SK-N-MC (cell line): Measurements from ENCODE around the gene ADSS2.
"Not testable (repeated sequence)": the region's sequence is repeated elsewhere in the genome, so short reads cannot be mapped to it uniquely, and the experiment has no call there.

Source experiments
- DNase-seq: peaks from one replicate; pipeline ENCODE4 v3.0.0-alpha.2; 2011; ENCODE audit warnings: low read depth, low spot score
- H3K27ac ChIP-seq: fragments of 200-600 bp; sonication (generic); 2 replicates; pipeline ENCODE4 v1.5.1; 2016; ENCODE audit warnings: mixed run types
- H3K36me3 ChIP-seq: fragments of 200-600 bp; sonication (generic); 2 replicates; pipeline ENCODE4 v1.6.1; 2017; ENCODE audit warnings: antibody characterized with exemption, low read length, mixed read lengths; ENCODE audit not compliant: insufficient read depth
- H3K4me3 ChIP-seq: fragments of 200-600 bp; sonication (generic); 2 replicates; pipeline ENCODE4 v1.5.1; 2016
- H3K9ac ChIP-seq: fragments of 200-600 bp; sonication (generic); 2 replicates; pipeline ENCODE4 v1.8.0; 2017; ENCODE audit warnings: mixed run types, mixed read lengths; ENCODE audit not compliant: insufficient read length
- H3K9me3 ChIP-seq: fragments of 200-600 bp; sonication (generic); 2 replicates; pipeline ENCODE4 v1.6.1; 2017; ENCODE audit warnings: low read depth, mild to moderate bottlenecking, antibody characterized with exemption, low read length, moderate library complexity, mixed read lengths
- EZH2 ChIP-seq: fragments of 200-600 bp; sonication (generic); IDR thresholded peaks from one replicate; pipeline ENCODE4 v1.6.1; 2017; ENCODE audit warnings: antibody characterized with exemption
- FOXP2 ChIP-seq: optimal IDR thresholded peaks from 2 replicates; pipeline ENCODE3; 2011; ENCODE audit warnings: mild to moderate bottlenecking, moderate library complexity; ENCODE audit not compliant: insufficient read depth; ENCODE audit errors: extremely low read length, control extremely low read depth
- POLR2AphosphoS5 ChIP-seq: IDR thresholded peaks from 2 replicates; pipeline ENCODE4 v1.6.1; 2012; ENCODE audit warnings: mild to moderate bottlenecking, low read depth, low read length, borderline replicate concordance

The ADSS2 gene

GRCh38 chr1:244451539-244451950, at the start of gene ADSS2:
TSS of gene ADSS2 (minus strand) at chr1:244451909. CDS start at chr1:244451817, 92 bp downstream.
- no peaks in the 10 kb centered on the region for H3K9me3 ChIP-seq
- H3K27ac ChIP-seq: peak within 1 kb of the TSS; percentile 64
- H3K9ac ChIP-seq: peak within 1 kb of the TSS; percentile 90
- H3K36me3 ChIP-seq: peaks cover 13% of the 10 kb centered on the region
- TF ChIP-seq FOXP2: no peak
- no peak; the same call in 1 of the 2 replicates for TF ChIP-seq POLR2AphosphoS5
- no peak for TF ChIP-seq EZH2
- H3K4me3 ChIP-seq: peak within 1 kb of the TSS; percentile 96
- no peak for DNase-seq

DNA sequence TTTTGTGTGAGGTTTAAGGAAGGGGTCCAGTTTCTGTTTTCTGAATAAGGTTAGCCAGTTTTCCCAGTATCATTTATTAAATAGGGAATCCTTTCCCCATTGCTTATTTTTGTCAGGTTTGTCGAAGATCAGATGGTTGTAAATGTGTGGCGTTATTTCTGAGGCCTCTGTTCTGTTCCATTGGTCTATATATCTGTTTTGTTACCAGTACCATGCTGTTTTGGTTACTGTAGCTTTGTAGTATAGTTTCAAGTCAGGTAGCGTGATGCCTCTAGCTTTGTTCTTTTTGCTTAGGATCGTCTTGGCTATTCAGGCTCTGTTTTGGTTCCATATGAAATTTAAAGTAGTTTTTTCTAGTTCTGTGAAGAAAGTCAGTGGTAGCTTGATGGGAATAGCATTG, 48.8 kb upstream of the ADSS2 start:
- H3K27ac ChIP-seq, DNase-seq, H3K9ac ChIP-seq, H3K4me3 ChIP-seq, H3K9me3 ChIP-seq, H3K36me3 ChIP-seq: not testable (repeated sequence)

DNA sequence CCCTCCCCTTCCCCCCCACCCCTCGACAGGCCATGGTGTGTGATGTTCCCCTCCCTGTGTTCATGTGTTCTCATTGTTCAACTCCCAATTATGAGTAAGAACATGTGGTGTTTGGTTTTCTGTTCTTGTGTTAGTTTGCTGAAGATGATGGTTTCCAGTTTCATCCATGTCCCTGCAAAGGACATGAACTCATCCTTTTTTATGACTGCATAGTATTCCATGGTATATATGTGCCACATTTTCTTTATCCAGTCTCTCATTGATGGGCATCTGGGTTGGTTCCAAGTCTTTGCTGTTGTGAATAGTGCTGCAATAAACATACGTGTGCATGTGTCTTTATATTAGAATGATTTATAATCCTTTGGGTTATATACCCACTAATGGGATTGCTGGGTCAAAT, 47.8 kb upstream of the ADSS2 start:
- H3K36me3 ChIP-seq, H3K9me3 ChIP-seq, H3K27ac ChIP-seq, H3K4me3 ChIP-seq, H3K9ac ChIP-seq, DNase-seq: not testable (repeated sequence)

- Histone ChIP-seq H3K27ac (no peak overlapping the region), H3K4me3 (no peak overlapping the region), H3K36me3 (no peaks in the 10 kb centered on the region), H3K9me3 (no peaks in the 10 kb centered on the region), H3K9ac (no peak overlapping the region)
- TF ChIP-seq POLR2AphosphoS5: no peak
- no peak for TF ChIP-seq FOXP2
- no peak for TF ChIP-seq EZH2
- no peak for DNase-seq
These were observed 46.1 kb upstream of the ADSS2 start for GRCh38 chr1:244497805-244498204.

DNA sequence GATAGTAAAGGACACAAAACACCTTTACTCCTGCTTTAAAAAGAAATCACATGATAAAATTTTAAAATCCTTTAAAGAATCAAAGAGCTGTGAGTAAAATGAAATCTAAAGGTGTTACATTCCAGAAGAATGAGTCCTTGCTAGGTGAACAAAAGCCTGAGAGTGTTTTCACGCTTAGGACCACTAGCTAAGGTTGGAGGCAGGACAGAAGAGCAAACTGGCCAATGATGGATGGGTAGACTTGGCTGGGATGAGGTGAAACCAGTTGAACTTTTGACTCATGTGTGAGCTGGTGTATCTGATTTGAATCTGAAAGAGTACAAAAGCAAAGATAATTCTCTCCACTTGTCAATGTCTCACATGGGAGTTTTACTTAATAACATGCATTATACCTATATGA, 44.5 kb upstream of the ADSS2 start:
- H3K27ac ChIP-seq: no peak overlapping the region
- no peak for TF ChIP-seq FOXP2
- TF ChIP-seq POLR2AphosphoS5: no peak
- TF ChIP-seq EZH2: no peak
- no peaks in the 10 kb centered on the region for H3K36me3 ChIP-seq
- H3K9ac ChIP-seq: no peak overlapping the region
- no peak overlapping the region for H3K4me3 ChIP-seq
- H3K9me3 ChIP-seq: no peaks in the 10 kb centered on the region
- no peak for DNase-seq

DNA sequence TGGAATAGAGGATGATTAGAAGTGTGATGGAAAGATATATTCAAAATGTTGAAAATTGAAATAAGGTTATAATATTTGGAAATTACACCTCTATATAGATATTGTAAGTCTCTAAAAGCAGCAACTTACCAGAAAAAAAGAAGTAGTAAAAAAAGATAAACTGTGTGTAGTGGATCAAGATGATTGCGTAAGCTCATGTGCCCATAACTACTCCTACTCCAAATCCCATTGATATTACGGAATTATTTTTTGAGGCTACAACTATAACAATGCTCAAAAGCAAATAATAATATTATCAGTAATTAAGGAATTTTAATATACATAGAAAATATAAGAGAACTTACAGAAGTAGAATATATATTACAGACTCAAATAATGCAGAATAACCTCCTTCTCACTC, 42.9 kb upstream of the ADSS2 start:
- Histone ChIP-seq H3K9me3 (no peaks in the 10 kb centered on the region), H3K9ac (no peak overlapping the region), H3K4me3 (no peak overlapping the region), H3K36me3 (no peaks in the 10 kb centered on the region), H3K27ac (no peak overlapping the region)
- DNase-seq: no peak
- no peak for TF ChIP-seq POLR2AphosphoS5
- no peak for TF ChIP-seq FOXP2
- TF ChIP-seq EZH2: no peak

- H3K4me3 ChIP-seq, DNase-seq, H3K9ac ChIP-seq, H3K36me3 ChIP-seq, H3K27ac ChIP-seq, H3K9me3 ChIP-seq: not testable (repeated sequence)
These were observed 33.3 kb upstream of the ADSS2 start for GRCh38 chr1:244484971-244485370.

DNA sequence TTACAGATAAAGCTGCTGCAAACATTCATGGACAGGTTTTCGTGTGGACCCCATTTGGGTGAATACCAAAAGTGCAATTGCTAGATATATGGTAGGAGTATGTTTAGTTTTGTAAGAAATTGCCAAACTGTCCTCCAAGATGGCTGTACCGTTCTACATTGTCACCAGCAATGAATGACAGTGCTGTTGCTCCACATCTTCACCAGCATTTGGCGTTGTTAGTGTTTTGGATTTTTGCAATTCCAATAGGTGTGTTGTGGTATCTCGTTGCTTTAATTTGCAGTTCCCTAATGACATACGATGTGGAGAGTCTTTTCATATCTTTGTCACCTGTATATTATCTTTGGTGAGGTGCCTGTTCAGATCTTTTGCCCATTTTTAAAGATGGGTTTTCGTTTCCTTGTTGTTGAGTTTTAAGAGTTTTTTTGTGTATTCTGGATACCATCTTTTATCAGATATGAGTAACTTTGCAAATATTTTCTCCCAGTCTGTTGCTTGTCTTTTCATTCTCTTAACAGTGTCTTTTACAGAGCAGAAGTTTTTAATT, 21.4 kb upstream of the ADSS2 start:
- Histone ChIP-seq H3K9ac (no peak overlapping the region), H3K9me3 (no peaks in the 10 kb centered on the region), H3K4me3 (no peak overlapping the region), H3K36me3 (no peaks in the 10 kb centered on the region), H3K27ac (no peak overlapping the region)
- DNase-seq: no peak
- TF ChIP-seq FOXP2 (no peak), EZH2 (no peak), POLR2AphosphoS5 (no peak)

DNA sequence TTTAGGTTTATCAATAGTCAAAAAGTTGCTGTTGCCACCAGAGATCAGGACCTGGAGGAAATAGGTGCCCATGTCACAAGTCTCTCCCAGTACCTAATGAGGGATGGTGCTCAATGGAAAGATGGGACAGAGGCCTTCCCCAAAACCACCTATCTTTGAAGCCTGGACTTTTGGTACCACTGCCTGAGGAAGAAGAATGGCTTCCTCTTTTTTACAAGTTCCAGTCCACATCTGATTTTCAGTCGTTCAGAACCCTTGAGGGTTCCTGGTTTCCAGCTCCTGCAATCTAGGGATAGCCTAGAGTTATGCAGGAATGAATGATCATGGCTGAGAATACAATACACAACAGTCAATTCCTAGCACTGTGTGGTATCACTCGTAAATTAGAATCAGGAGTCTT, 15.0 kb upstream of the ADSS2 start:
- DNase-seq: no peak
- no peak overlapping the region for H3K9ac ChIP-seq

More for the DNA sequence above, 15.0 kb upstream of the ADSS2 start:
- no peaks in the 10 kb centered on the region for H3K36me3 ChIP-seq
- TF ChIP-seq FOXP2 (no peak), EZH2 (no peak), POLR2AphosphoS5 (no peak)
- no peaks in the 10 kb centered on the region for H3K9me3 ChIP-seq
- H3K4me3 ChIP-seq: no peak overlapping the region
- no peak overlapping the region for H3K27ac ChIP-seq
